HEK293 (cell line): ENCODE measurements around the gene PTPN3.

Experiments
- CTCF ChIA-PET: fragments of 350-600 bp; formaldehyde crosslinking; extraction: SDS; loops from one replicate; lab custom pipeline; 2021; ENCODE audit warnings: antibody characterized with exemption; lab: Yijun Ruan, JAX
- POLR2A ChIA-PET: fragments of 300-600 bp; formaldehyde crosslinking; extraction: SDS; loops from one replicate; lab custom pipeline; 2020; ENCODE audit warnings: antibody characterized with exemption, inconsistent platforms; lab: Yijun Ruan, JAX
- H3K27ac ChIP-seq: fragments of 200-500 bp; sonication (Bioruptor generic); 2 replicates; pipeline ENCODE4 v1.5.1; 2014; ENCODE audit warnings: low read depth, low read length, control low read depth, inconsistent platforms; ENCODE audit errors: extremely low read depth
- H3K36me3 ChIP-seq, 2 experiments: fragments of 200-500 bp in 1 of 2; sonication (Bioruptor generic) in 1 of 2; 1 replicate in 1 of 2; 2 replicates in 1 of 2; pipeline ENCODE4 v1.5.1; 2014 to 2017; ENCODE audit warnings: inconsistent platforms in 2 of 2, low read length in 2 of 2; ENCODE audit not compliant: control insufficient read depth in 2 of 2, insufficient read depth in 1 of 2
- H3K4me1 ChIP-seq: fragments of 200-500 bp; sonication (Bioruptor generic); 2 replicates; pipeline ENCODE4 v1.5.1; 2014; ENCODE audit warnings: mild to moderate bottlenecking, low read length, inconsistent platforms; ENCODE audit not compliant: control insufficient read depth, insufficient read depth
- H3K4me3 ChIP-seq: 2 replicates; pipeline ENCODE4 v1.5.1; 2011; ENCODE audit warnings: low read depth, mild to moderate bottlenecking, control low read depth, low read length, moderate library complexity
- H3K9me3 ChIP-seq: fragments of 200-500 bp; sonication (Bioruptor generic); 2 replicates; pipeline ENCODE4 v1.5.1; 2014; ENCODE audit warnings: low read depth, low read length, inconsistent platforms; ENCODE audit not compliant: control insufficient read depth, insufficient read depth
- GLIS1 ChIP-seq: fragments of 450-650 bp; formaldehyde crosslinking; IDR thresholded peaks from 2 replicates; pipeline ENCODE4 v1.5.1; 2016; ENCODE audit warnings: missing biosample characterization, missing genetic modification characterization
- WT1 ChIP-seq: fragments of 450-650 bp; formaldehyde crosslinking; IDR thresholded peaks from 2 replicates; pipeline ENCODE4 v1.5.1; 2016; ENCODE audit warnings: missing biosample characterization, missing genetic modification characterization
- ZBTB20 ChIP-seq: fragments of 450-650 bp; formaldehyde crosslinking; IDR thresholded peaks from 2 replicates; pipeline ENCODE4 v1.5.1; 2016; ENCODE audit warnings: missing biosample characterization, missing genetic modification characterization
- ZNF280D ChIP-seq: fragments of 450-650 bp; formaldehyde crosslinking; IDR thresholded peaks from 2 replicates; pipeline ENCODE4 v1.5.1; 2016; ENCODE audit warnings: missing biosample characterization, missing genetic modification characterization
- ZNF292 ChIP-seq: fragments of 450-650 bp; formaldehyde crosslinking; IDR thresholded peaks from 2 replicates; pipeline ENCODE4 v1.5.1; 2016; ENCODE audit warnings: low read depth, missing biosample characterization, missing genetic modification characterization, borderline replicate concordance
- ZNF341 ChIP-seq: fragments of 450-650 bp; formaldehyde crosslinking; IDR thresholded peaks from 2 replicates; pipeline ENCODE4; 2016; ENCODE audit warnings: low read depth, missing biosample characterization, missing genetic modification characterization
- ZNF416 ChIP-seq: fragments of 450-650 bp; formaldehyde crosslinking; IDR thresholded peaks from 2 replicates; pipeline ENCODE4 v1.5.1; 2016; ENCODE audit warnings: missing biosample characterization, missing genetic modification characterization
- ZNF423 ChIP-seq: fragments of 450-650 bp; formaldehyde crosslinking; IDR thresholded peaks from 2 replicates; pipeline ENCODE4 v1.5.1; 2016; ENCODE audit warnings: missing biosample characterization, missing genetic modification characterization
- ZNF426 ChIP-seq: fragments of 450-650 bp; formaldehyde crosslinking; IDR thresholded peaks from 2 replicates; pipeline ENCODE4 v1.5.1; 2017; ENCODE audit warnings: missing biosample characterization, missing genetic modification characterization, mild to moderate bottlenecking, inconsistent platforms, moderate library complexity
- ZNF433 ChIP-seq: fragments of 450-650 bp; formaldehyde crosslinking; IDR thresholded peaks from 2 replicates; pipeline ENCODE4 v1.5.1; 2016; ENCODE audit warnings: missing biosample characterization, missing genetic modification characterization, low read depth
- ZNF449 ChIP-seq: fragments of 450-650 bp; formaldehyde crosslinking; IDR thresholded peaks from 2 replicates; pipeline ENCODE4 v1.5.1; 2017; ENCODE audit warnings: missing biosample characterization, mild to moderate bottlenecking, missing genetic modification characterization, moderate library complexity
- ZNF501 ChIP-seq: fragments of 450-650 bp; formaldehyde crosslinking; IDR thresholded peaks from 2 replicates; pipeline ENCODE4 v1.5.1; 2016; ENCODE audit warnings: missing biosample characterization, missing genetic modification characterization
- ZNF513 ChIP-seq: fragments of 450-650 bp; IDR thresholded peaks from 2 replicates; pipeline ENCODE4 v1.5.1; 2018; ENCODE audit warnings: missing biosample characterization, missing genetic modification characterization
- ZNF530 ChIP-seq: fragments of 450-650 bp; formaldehyde crosslinking; IDR thresholded peaks from 2 replicates; pipeline ENCODE4 v1.5.1; 2016; ENCODE audit warnings: low read depth, missing biosample characterization, missing genetic modification characterization
- ZNF544 ChIP-seq: fragments of 450-650 bp; formaldehyde crosslinking; IDR thresholded peaks from 2 replicates; pipeline ENCODE4 v1.5.0; 2017; ENCODE audit warnings: missing biosample characterization, missing genetic modification characterization
- ZNF571 ChIP-seq: fragments of 450-650 bp; formaldehyde crosslinking; IDR thresholded peaks from 2 replicates; pipeline ENCODE4 v1.5.0; 2017; ENCODE audit warnings: missing biosample characterization, missing genetic modification characterization
- ZNF791 ChIP-seq: fragments of 450-650 bp; formaldehyde crosslinking; IDR thresholded peaks from 2 replicates; pipeline ENCODE4 v1.5.1; 2016; ENCODE audit warnings: missing biosample characterization, missing genetic modification characterization
- TF ChIP-seq, protein P1 (sequence below): fragments of 450-650 bp; formaldehyde crosslinking; IDR thresholded peaks from 2 replicates; pipeline ENCODE4 v1.5.1; 2016; ENCODE audit warnings: missing biosample characterization, missing genetic modification characterization
- TF ChIP-seq, protein P2 (sequence below): fragments of 450-650 bp; formaldehyde crosslinking; IDR thresholded peaks from 2 replicates; pipeline ENCODE4 v1.5.1; 2016; ENCODE audit warnings: missing biosample characterization, missing genetic modification characterization
- TF ChIP-seq, protein P3 (sequence below): fragments of 450-650 bp; formaldehyde crosslinking; IDR thresholded peaks from 2 replicates; pipeline ENCODE4 v1.5.1; 2016; ENCODE audit warnings: missing biosample characterization, missing genetic modification characterization

The PTPN3 gene

DNA sequence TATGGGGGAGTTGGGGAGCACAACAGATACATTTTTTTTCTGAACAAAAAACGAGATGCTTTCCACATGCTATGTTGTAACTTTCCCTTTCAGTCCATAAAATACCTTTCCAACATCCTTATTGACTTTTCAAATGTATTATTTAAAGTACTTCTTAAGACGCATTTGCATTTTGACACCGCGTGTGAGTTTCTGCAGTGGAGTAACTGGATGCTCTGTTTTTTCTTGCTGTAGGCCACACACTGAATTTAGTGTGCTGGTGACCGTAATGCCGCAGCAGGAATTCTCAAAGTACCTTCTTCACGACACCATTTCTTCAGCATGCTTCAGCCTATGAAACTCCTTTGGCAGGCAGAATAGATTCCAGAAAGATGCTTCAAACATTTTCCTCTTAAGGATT is 163.0 kb downstream of the PTPN3 start (continued):
- TF ChIP-seq ZNF280D (tag by site-specific recombination): no peak
- no peak for TF ChIP-seq ZNF423 (tag by site-specific recombination)
- no peak for TF ChIP-seq ZNF513 (tag by site-specific recombination)

- Histone ChIP-seq H3K4me3 (no peak overlapping the region), H3K36me3 (no peaks in the 10 kb centered on the region), H3K9me3 (no peaks in the 10 kb centered on the region), H3K27ac (no peak overlapping the region), H3K4me1 (no peaks in the 10 kb centered on the region)
- ChIA-PET CTCF (interaction anchor here (0.6 to 1.5 kb wide), 2 partner anchors 10 to 19 kb away, joined by 3 read pairs; no protein-coding TSS in a partner anchor), POLR2A (no interaction called here)
- TF ChIP-seq ZNF571: no peak
- TF ChIP-seq ZBTB20 (tag by site-specific recombination): no peak
- TF ChIP-seq GLIS1 (tag by site-specific recombination): no peak
- no peak for TF ChIP-seq ZNF544
- TF ChIP-seq WT1 (tag by site-specific recombination): no peak
- TF ChIP-seq, protein P1, sequence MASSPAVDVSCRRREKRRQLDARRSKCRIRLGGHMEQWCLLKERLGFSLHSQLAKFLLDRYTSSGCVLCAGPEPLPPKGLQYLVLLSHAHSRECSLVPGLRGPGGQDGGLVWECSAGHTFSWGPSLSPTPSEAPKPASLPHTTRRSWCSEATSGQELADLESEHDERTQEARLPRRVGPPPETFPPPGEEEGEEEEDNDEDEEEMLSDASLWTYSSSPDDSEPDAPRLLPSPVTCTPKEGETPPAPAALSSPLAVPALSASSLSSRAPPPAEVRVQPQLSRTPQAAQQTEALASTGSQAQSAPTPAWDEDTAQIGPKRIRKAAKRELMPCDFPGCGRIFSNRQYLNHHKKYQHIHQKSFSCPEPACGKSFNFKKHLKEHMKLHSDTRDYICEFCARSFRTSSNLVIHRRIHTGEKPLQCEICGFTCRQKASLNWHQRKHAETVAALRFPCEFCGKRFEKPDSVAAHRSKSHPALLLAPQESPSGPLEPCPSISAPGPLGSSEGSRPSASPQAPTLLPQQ (tag by site-specific recombination): no peak
- no peak for TF ChIP-seq ZNF530 (tag by site-specific recombination)
- TF ChIP-seq ZNF791 (tag by site-specific recombination): no peak
- TF ChIP-seq, protein P2, sequence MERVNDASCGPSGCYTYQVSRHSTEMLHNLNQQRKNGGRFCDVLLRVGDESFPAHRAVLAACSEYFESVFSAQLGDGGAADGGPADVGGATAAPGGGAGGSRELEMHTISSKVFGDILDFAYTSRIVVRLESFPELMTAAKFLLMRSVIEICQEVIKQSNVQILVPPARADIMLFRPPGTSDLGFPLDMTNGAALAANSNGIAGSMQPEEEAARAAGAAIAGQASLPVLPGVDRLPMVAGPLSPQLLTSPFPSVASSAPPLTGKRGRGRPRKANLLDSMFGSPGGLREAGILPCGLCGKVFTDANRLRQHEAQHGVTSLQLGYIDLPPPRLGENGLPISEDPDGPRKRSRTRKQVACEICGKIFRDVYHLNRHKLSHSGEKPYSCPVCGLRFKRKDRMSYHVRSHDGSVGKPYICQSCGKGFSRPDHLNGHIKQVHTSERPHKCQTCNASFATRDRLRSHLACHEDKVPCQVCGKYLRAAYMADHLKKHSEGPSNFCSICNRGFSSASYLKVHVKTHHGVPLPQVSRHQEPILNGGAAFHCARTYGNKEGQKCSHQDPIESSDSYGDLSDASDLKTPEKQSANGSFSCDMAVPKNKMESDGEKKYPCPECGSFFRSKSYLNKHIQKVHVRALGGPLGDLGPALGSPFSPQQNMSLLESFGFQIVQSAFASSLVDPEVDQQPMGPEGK (tag by site-specific recombination): no peak
- TF ChIP-seq ZNF426 (tag by site-specific recombination): no peak
- no peak for TF ChIP-seq ZNF449 (tag by site-specific recombination)
- TF ChIP-seq ZNF501 (tag by site-specific recombination): no peak
- no peak for TF ChIP-seq ZNF341
- TF ChIP-seq, protein P3, sequence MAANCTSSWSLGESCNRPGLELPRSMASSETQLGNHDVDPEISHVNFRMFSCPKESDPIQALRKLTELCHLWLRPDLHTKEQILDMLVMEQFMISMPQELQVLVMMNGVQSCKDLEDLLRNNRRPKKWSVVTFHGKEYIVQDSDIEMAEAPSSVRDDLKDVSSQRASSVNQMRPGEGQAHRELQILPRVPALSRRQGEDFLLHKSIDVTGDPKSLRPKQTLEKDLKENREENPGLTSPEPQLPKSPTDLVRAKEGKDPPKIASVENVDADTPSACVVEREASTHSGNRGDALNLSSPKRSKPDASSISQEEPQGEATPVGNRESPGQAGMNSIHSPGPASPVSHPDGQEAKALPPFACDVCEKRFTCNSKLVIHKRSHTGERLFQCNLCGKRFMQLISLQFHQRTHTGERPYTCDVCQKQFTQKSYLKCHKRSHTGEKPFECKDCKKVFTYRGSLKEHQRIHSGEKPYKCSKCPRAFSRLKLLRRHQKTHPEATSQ (tag by site-specific recombination): no peak
- no peak for TF ChIP-seq ZNF433 (tag by site-specific recombination)
- TF ChIP-seq ZNF416: no peak
- no peak for TF ChIP-seq ZNF292 (tag by site-specific recombination)
These were observed 166.8 kb downstream of the PTPN3 start for GRCh38 chr9:109331353-109331752.
